SU-DHL-6 (cell line): ENCODE data around the gene FARS2.

Experiments
- H2AFZ ChIP-seq: fragments of 200-600 bp; sonication (generic); 2 replicates; pipeline ENCODE4 v1.6.1; 2014; ENCODE audit warnings: low read depth, mild to moderate bottlenecking, moderate library complexity, mixed read lengths, antibody characterized with exemption, low read length; ENCODE audit not compliant: severe bottlenecking
- H3F3A ChIP-seq: fragments of 200-600 bp; shearing (Covaris generic); 2 replicates; pipeline ENCODE4 v1.6.0; 2016; ENCODE audit warnings: antibody characterized with exemption, mild to moderate bottlenecking; ENCODE audit not compliant: insufficient read depth
- H3K27ac ChIP-seq: fragments of 200-600 bp; sonication (generic); 2 replicates; pipeline ENCODE4 v1.5.1; 2016; ENCODE audit warnings: low read depth, mild to moderate bottlenecking, low read length, moderate library complexity, mixed read lengths
- H3K27me3 ChIP-seq: fragments of 200-600 bp; sonication (generic), shearing (Covaris generic); 2 replicates; pipeline ENCODE4 v1.6.0; 2014; ENCODE audit warnings: mild to moderate bottlenecking, low read length
- H3K36me3 ChIP-seq: fragments of 200-600 bp; sonication (generic); 2 replicates; pipeline ENCODE4 v1.6.1; 2014; ENCODE audit warnings: mild to moderate bottlenecking, low read length, mixed read lengths
- H3K4me2 ChIP-seq: fragments of 300-600, 200-600 bp; shearing (Covaris generic), sonication (generic); 2 replicates; pipeline ENCODE4 v1.6.0; 2014; ENCODE audit warnings: low read length, low read depth, mild to moderate bottlenecking; ENCODE audit not compliant: poor library complexity, severe bottlenecking
- H3K4me3 ChIP-seq: fragments of 200-600 bp; sonication (generic); 2 replicates; pipeline ENCODE4 v1.5.1; 2014; ENCODE audit warnings: antibody characterized with exemption, low read length, mild to moderate bottlenecking, mixed read lengths; ENCODE audit not compliant: insufficient read depth, poor library complexity, severe bottlenecking
- H3K79me2 ChIP-seq: fragments of 200-600 bp; sonication (generic); 2 replicates; pipeline ENCODE4 v1.6.1; 2014; ENCODE audit warnings: mild to moderate bottlenecking, low read length, moderate library complexity; ENCODE audit not compliant: insufficient read depth
- H3K9ac ChIP-seq: fragments of 200-600 bp; sonication (generic); 2 replicates; pipeline ENCODE4 v1.7.0; 2014; ENCODE audit warnings: mild to moderate bottlenecking, low read length
- H3K9me2 ChIP-seq: fragments of 200-600 bp; sonication (generic); replicated peaks from 2 replicates; pipeline ENCODE4 v1.6.1; 2014; ENCODE audit warnings: low read length; ENCODE audit not compliant: insufficient read depth
- H3K9me3 ChIP-seq: fragments of 200-600 bp; sonication (generic); 2 replicates; pipeline ENCODE4 v1.6.1; 2014; ENCODE audit warnings: low read length, mixed read lengths; ENCODE audit not compliant: insufficient read depth
- H4K20me1 ChIP-seq: fragments of 200-600 bp; sonication (generic); 2 replicates; pipeline ENCODE4 v1.6.1; 2014; ENCODE audit warnings: low read depth, mild to moderate bottlenecking, antibody characterized with exemption, low read length, moderate library complexity, mixed read lengths
- EZH2phosphoT487 ChIP-seq: fragments of 200-600 bp; sonication (generic), shearing (Covaris generic); conservative IDR thresholded peaks from 2 replicates; pipeline ENCODE4 v1.6.1; 2018; ENCODE audit warnings: mild to moderate bottlenecking, antibody characterized with exemption, low read length, moderate library complexity, mixed read lengths
- TF ChIP-seq, protein P1 (sequence below): fragments of 200-600 bp; sonication (generic); IDR thresholded peaks from one replicate; pipeline ENCODE4 v1.5.1; 2017; ENCODE audit warnings: antibody characterized with exemption, mild to moderate bottlenecking, low read length, moderate library complexity; ENCODE audit not compliant: insufficient read depth, poor library complexity, severe bottlenecking

FARS2 gene

DNA sequence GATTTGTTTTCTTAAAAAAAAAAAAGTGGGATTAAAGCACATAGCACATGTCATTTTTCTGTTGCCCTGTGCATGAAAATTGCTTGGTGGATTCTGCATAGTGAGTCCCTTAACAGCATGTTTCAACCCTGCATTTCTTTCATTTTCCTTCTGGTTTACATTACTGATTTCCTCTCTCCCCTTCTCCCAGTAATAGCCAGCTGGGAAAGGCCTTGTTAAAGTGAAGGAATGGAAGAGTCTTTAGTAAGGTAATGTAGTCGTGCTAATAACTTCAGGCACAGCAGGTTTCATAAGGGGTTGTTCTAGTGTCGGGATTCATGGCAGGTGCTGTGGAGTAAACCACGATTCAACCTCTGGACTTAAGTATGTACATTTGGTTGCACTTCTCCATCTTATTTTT is 202.4 kb downstream of the FARS2 start:
- H2AFZ ChIP-seq, result no peak overlapping the region
- no peaks in the 10 kb centered on the region for H4K20me1 ChIP-seq
- H3F3A ChIP-seq, result no peaks in the 10 kb centered on the region
- TF ChIP-seq, protein P1, sequence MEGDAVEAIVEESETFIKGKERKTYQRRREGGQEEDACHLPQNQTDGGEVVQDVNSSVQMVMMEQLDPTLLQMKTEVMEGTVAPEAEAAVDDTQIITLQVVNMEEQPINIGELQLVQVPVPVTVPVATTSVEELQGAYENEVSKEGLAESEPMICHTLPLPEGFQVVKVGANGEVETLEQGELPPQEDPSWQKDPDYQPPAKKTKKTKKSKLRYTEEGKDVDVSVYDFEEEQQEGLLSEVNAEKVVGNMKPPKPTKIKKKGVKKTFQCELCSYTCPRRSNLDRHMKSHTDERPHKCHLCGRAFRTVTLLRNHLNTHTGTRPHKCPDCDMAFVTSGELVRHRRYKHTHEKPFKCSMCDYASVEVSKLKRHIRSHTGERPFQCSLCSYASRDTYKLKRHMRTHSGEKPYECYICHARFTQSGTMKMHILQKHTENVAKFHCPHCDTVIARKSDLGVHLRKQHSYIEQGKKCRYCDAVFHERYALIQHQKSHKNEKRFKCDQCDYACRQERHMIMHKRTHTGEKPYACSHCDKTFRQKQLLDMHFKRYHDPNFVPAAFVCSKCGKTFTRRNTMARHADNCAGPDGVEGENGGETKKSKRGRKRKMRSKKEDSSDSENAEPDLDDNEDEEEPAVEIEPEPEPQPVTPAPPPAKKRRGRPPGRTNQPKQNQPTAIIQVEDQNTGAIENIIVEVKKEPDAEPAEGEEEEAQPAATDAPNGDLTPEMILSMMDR, result no peak
- no peak for TF ChIP-seq EZH2phosphoT487
- H3K79me2 ChIP-seq, result no peaks in the 10 kb centered on the region
- H3K9me3 ChIP-seq, result peaks cover 4% of the 10 kb centered on the region; the same call in 1 of the 2 replicates
- no peaks in the 10 kb centered on the region for H3K9me2 ChIP-seq
- H3K4me3 ChIP-seq, result no peak overlapping the region
- no peak overlapping the region for H3K9ac ChIP-seq
- no peak overlapping the region for H3K27ac ChIP-seq
- H3K4me2 ChIP-seq, result no peak overlapping the region
- peaks cover 6% of the 10 kb centered on the region; the same call in 1 of the 2 replicates for H3K36me3 ChIP-seq
- H3K27me3 ChIP-seq, result no peaks in the 10 kb centered on the region

DNA sequence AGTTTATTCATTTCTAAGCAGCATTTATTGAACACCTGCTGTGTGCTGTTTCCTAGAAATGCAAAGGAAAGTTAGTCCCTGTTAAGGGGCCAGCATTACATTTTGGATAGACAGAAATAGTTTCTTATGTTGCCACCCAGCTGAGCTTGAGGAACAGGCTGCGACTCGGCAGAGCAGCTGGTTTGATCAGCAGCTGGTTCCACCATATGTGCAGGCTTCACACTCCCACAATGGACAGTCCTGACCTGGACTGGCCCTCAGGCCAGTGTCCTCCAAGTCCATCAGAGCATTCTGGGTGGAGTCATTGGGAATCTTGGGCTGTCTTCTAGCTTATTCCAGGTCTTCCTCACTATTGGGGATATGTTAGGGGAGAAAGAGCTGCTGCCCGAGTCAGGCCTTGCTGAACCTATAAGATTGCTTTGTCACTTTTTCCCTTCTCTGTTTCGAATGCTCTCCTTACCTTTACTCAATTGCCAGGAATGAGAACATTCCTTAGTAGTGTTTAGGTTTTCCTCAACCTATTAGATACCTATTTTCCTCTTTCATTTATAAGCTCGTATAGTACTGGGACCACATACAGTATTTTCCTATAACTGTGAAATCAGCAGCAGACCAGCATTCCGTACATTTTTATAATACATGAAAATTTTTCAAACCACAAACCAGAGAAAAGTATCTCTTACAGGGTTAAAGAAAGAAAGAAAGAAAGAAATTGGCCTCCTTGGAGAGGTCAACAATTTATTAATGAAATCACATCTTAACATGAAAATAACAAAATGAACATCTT is 203.0 kb downstream of the FARS2 start:
- Histone ChIP-seq H3K9me2 (no peaks in the 10 kb centered on the region), H3F3A (no peaks in the 10 kb centered on the region), H3K79me2 (no peaks in the 10 kb centered on the region), H4K20me1 (no peaks in the 10 kb centered on the region), H3K9ac (no peak overlapping the region), H3K27me3 (no peaks in the 10 kb centered on the region), H3K36me3 (peaks cover 6% of the 10 kb centered on the region; the same call in 1 of the 2 replicates), H3K4me2 (no peak overlapping the region), H3K9me3 (peaks cover 4% of the 10 kb centered on the region; the same call in 1 of the 2 replicates), H3K27ac (no peak overlapping the region), H3K4me3 (no peak overlapping the region), H2AFZ (no peak overlapping the region)
- TF ChIP-seq, protein P1, result no peak
- TF ChIP-seq EZH2phosphoT487, result no peak

DNA sequence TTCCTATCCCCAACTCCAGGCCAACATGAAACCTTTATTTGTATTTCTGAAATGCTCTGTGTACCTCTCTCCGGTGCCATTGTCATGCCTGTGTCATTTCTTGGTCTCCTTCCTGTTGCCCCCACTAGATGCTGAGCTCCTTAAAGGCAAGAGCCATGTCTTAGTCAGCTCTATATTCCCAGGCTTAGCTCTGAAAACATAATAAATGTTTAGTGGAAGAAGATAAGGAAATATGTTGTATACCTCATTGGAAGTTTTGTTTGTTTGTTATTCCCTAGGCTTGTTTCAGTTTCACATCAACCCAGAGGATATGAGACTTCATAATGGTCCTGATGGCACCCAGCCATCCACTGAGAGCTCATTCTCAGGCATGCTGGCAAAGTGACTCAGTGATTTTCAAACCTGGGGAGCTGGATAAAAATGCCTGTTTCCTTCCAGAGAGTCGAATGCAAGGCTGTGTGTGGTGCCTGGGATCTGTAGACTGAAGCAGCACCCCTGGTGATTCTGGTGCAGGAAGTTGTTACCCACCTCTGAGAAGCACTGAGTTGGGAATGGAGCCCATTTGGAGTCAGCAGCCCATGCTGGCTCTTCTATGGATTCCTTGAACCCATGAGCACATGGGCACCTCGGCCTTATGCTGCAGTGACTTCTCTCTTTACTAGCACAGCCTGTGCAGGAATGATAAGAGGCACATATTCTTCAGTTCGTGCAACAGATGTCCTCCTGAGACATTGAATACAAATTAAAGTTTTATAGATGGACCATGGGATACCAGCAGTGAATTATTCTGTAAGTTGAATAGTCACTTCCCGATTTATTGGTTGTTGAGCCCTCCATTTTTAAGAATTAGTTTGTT is 205.2 kb downstream of the FARS2 start:
- no peaks in the 10 kb centered on the region for H3K79me2 ChIP-seq
- H3K27me3 ChIP-seq, result no peaks in the 10 kb centered on the region
- no peak overlapping the region for H3K9ac ChIP-seq
- H2AFZ ChIP-seq, result no peak overlapping the region
- TF ChIP-seq, protein P1, result no peak
- no peak overlapping the region for H3K27ac ChIP-seq
- peaks cover 5% of the 10 kb centered on the region; the same call in 1 of the 2 replicates for H3K36me3 ChIP-seq
- peaks cover 4% of the 10 kb centered on the region; the same call in 1 of the 2 replicates for H3K9me3 ChIP-seq
- no peaks in the 10 kb centered on the region for H4K20me1 ChIP-seq
- no peaks in the 10 kb centered on the region for H3F3A ChIP-seq
- no peak overlapping the region for H3K4me3 ChIP-seq
- no peak overlapping the region for H3K4me2 ChIP-seq
- H3K9me2 ChIP-seq, result no peaks in the 10 kb centered on the region
